Nephron (organoid): ENCODE measurements around the gene TPPP3.

Experiments used
- H3K27ac Mint-ChIP-seq, 3 experiments: 2 replicates each; pipeline ENCODE4 v1.8.0; 2020; ENCODE audit warnings: mixed read lengths in 3 of 3, mild to moderate bottlenecking in 2 of 3, moderate library complexity in 1 of 3
- H3K27me3 Mint-ChIP-seq: 2 replicates; pipeline ENCODE4 v1.8.0; 2021; ENCODE audit warnings: low read depth, mild to moderate bottlenecking, moderate library complexity, mixed read lengths
- H3K36me3 Mint-ChIP-seq: 2 replicates; pipeline ENCODE4 v1.8.0; 2020; ENCODE audit warnings: low read depth, mixed read lengths
- H3K4me1 Mint-ChIP-seq: 2 replicates; pipeline ENCODE4 v1.8.0; 2020; ENCODE audit warnings: mixed read lengths
- H3K4me3 Mint-ChIP-seq, 3 experiments: 2 replicates each; pipeline ENCODE4 v1.8.0; 2020; ENCODE audit warnings: mild to moderate bottlenecking in 3 of 3, mixed read lengths in 3 of 3, moderate library complexity in 2 of 3
- H3K9me3 Mint-ChIP-seq: 2 replicates; pipeline ENCODE4 v1.8.0; 2020; ENCODE audit warnings: mixed read lengths
- CTCF ChIP-seq, 3 experiments: fragments of 200-600 bp; sonication (generic); IDR thresholded peaks; one replicate each; pipeline ENCODE4 v1.5.0; 2021; ENCODE audit warnings: antibody characterized with exemption in 3 of 3; ENCODE audit not compliant: unreplicated experiment in 3 of 3

TPPP3 gene

GRCh38 chr16:67392301-67393059 lies 818 bp downstream of the TPPP3 start:
- peak overlapping the region; percentile 78 to 83 (median 79) for H3K4me3 Mint-ChIP-seq
- H3K9me3 Mint-ChIP-seq, result no peaks in the 10 kb centered on the region
- peak overlapping the region; percentile 36 to 83 (median 77) for H3K27ac Mint-ChIP-seq
- no peak for TF ChIP-seq CTCF (IDR thresholded peaks at IDR 0.05; ENCODE audit: unreplicated experiment in 3 of 3)
- H3K4me1 Mint-ChIP-seq, result peaks cover 36% of the 10 kb centered on the region
- H3K27me3 Mint-ChIP-seq, result peaks cover 18% of the 10 kb centered on the region
- H3K36me3 Mint-ChIP-seq, result no peaks in the 10 kb centered on the region

- peak overlapping the region; percentile 78 to 83 (median 79) for H3K4me3 Mint-ChIP-seq
- no peak for TF ChIP-seq CTCF (IDR thresholded peaks at IDR 0.05; ENCODE audit: unreplicated experiment in 3 of 3)
- H3K4me1 Mint-ChIP-seq, result peaks cover 31% of the 10 kb centered on the region
- H3K9me3 Mint-ChIP-seq, result no peaks in the 10 kb centered on the region
- peaks cover 18% of the 10 kb centered on the region for H3K27me3 Mint-ChIP-seq
- no peaks in the 10 kb centered on the region for H3K36me3 Mint-ChIP-seq
- peak overlapping the region; percentile 36 to 83 (median 77) for H3K27ac Mint-ChIP-seq
Observed at GRCh38 chr16:67391424-67392300, 1.6 kb downstream of the TPPP3 start.

- no peaks in the 10 kb centered on the region for H3K36me3 Mint-ChIP-seq
- H3K27ac Mint-ChIP-seq, result no peak overlapping the region
- no peak for TF ChIP-seq CTCF (IDR thresholded peaks at IDR 0.05; ENCODE audit: unreplicated experiment in 3 of 3)
- H3K4me1 Mint-ChIP-seq, result peaks cover 30% of the 10 kb centered on the region
- no peaks in the 10 kb centered on the region for H3K9me3 Mint-ChIP-seq
- peak overlapping the region in 2 of 3 experiments; percentile 14 to 69 for H3K4me3 Mint-ChIP-seq
- peaks cover 18% of the 10 kb centered on the region for H3K27me3 Mint-ChIP-seq
Observed at GRCh38 chr16:67390816-67391423, 2.4 kb downstream of the TPPP3 start.

GRCh38 chr16:67389911-67390815 lies 3.1 kb downstream of the TPPP3 start:
- Mint-ChIP-seq H3K27me3 (peaks cover 12% of the 10 kb centered on the region), H3K9me3 (no peaks in the 10 kb centered on the region), H3K4me3 (peak overlapping the region; percentile 42 to 54 (median 45)), H3K27ac (peak overlapping the region in 1 of 3 experiments; percentile 59), H3K36me3 (no peaks in the 10 kb centered on the region), H3K4me1 (peaks cover 23% of the 10 kb centered on the region)
- TF ChIP-seq CTCF (IDR thresholded peaks at IDR 0.05; ENCODE audit: unreplicated experiment in 3 of 3), result no peak

GRCh38 chr16:67388591-67388990 lies 4.7 kb downstream of the TPPP3 start:
- H3K4me1 Mint-ChIP-seq, result peaks cover 18% of the 10 kb centered on the region
- H3K27me3 Mint-ChIP-seq, result peaks cover 8% of the 10 kb centered on the region
- peak overlapping the region in 1 of 3 experiments; percentile 30 for H3K27ac Mint-ChIP-seq
- no peak for TF ChIP-seq CTCF (IDR thresholded peaks at IDR 0.05; ENCODE audit: unreplicated experiment in 3 of 3)
- H3K36me3 Mint-ChIP-seq, result no peaks in the 10 kb centered on the region
- H3K4me3 Mint-ChIP-seq, result peak overlapping the region in 2 of 3 experiments; percentile 41 to 61
- H3K9me3 Mint-ChIP-seq, result no peaks in the 10 kb centered on the region
